HL-60 (cell line): ENCODE data around the gene MLXIPL.
"Not testable (repeated sequence)": the region's sequence is repeated elsewhere in the genome, so short reads cannot be mapped to it uniquely, and the experiment has no call there.

Experiments used
- DNase-seq, 2 experiments: peaks; one replicate each; pipeline ENCODE4 v3.0.0-alpha.2; 2010 to 2020; ENCODE audit warnings: low read depth in 1 of 2, low spot score in 1 of 2
- H3K27ac ChIP-seq: fragments of 250-450 bp; sonication (Bioruptor Pico); replicated peaks from 2 replicates; pipeline ENCODE4 v1.5.1; 2020; ENCODE audit warnings: mild to moderate bottlenecking, moderate library complexity
- H3K27me3 ChIP-seq: fragments of 250-450 bp; sonication (Bioruptor Pico); 2 replicates; pipeline ENCODE4 v1.5.1; 2021; ENCODE audit warnings: mild to moderate bottlenecking, moderate library complexity; ENCODE audit not compliant: insufficient read depth, poor library complexity, severe bottlenecking
- H3K4me3 ChIP-seq: replicated peaks from 2 replicates; pipeline ENCODE4 v1.5.1; 2011; ENCODE audit warnings: mild to moderate bottlenecking, control low read depth, low read length; ENCODE audit not compliant: insufficient read depth
- GABPA ChIP-seq: IDR thresholded peaks from 2 replicates; pipeline ENCODE4 v1.6.1; 2012; ENCODE audit warnings: low read depth
- POLR2AphosphoS5 ChIP-seq: IDR thresholded peaks from 2 replicates; pipeline ENCODE4 v1.6.1; 2012; ENCODE audit warnings: low read depth
- SPI1 ChIP-seq: IDR thresholded peaks from 2 replicates; pipeline ENCODE4 v1.6.1; 2012; ENCODE audit warnings: low read depth, mild to moderate bottlenecking, borderline replicate concordance
- TF ChIP-seq, protein P1 (sequence below): IDR thresholded peaks from one replicate; pipeline ENCODE4 v1.5.1; 2011; ENCODE audit warnings: low read length, control low read depth, inconsistent platforms; ENCODE audit not compliant: insufficient read depth
- TF ChIP-seq, protein P2 (sequence below): IDR thresholded peaks from 2 replicates; pipeline ENCODE4 v1.6.1; 2012; ENCODE audit warnings: low read depth; ENCODE audit not compliant: insufficient replicate concordance

The MLXIPL gene

DNA sequence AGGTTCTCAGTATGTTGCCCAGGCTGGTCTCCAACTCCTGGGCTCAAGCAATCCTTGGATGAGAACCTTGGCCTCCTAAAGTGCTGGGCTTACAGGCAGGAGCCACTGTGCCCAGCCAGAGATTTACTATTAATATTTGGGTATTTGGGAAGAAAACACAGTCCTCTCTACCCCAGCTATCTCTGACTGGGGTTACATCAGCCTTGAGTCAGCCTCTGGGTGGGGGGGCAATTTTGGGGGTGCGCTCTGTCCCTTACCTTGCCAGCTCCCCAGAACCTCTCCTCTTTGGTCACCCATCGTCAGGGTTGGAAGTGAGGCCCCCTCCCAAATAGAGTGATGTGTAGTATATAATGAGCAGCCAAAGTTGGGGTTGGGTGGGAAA lies 1.8 kb downstream of the MLXIPL start:
- TF ChIP-seq GABPA (no peak), POLR2AphosphoS5 (no peak), SPI1 (no peak)
- TF ChIP-seq, protein P1, sequence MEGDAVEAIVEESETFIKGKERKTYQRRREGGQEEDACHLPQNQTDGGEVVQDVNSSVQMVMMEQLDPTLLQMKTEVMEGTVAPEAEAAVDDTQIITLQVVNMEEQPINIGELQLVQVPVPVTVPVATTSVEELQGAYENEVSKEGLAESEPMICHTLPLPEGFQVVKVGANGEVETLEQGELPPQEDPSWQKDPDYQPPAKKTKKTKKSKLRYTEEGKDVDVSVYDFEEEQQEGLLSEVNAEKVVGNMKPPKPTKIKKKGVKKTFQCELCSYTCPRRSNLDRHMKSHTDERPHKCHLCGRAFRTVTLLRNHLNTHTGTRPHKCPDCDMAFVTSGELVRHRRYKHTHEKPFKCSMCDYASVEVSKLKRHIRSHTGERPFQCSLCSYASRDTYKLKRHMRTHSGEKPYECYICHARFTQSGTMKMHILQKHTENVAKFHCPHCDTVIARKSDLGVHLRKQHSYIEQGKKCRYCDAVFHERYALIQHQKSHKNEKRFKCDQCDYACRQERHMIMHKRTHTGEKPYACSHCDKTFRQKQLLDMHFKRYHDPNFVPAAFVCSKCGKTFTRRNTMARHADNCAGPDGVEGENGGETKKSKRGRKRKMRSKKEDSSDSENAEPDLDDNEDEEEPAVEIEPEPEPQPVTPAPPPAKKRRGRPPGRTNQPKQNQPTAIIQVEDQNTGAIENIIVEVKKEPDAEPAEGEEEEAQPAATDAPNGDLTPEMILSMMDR, result no peak
- TF ChIP-seq, protein P2, sequence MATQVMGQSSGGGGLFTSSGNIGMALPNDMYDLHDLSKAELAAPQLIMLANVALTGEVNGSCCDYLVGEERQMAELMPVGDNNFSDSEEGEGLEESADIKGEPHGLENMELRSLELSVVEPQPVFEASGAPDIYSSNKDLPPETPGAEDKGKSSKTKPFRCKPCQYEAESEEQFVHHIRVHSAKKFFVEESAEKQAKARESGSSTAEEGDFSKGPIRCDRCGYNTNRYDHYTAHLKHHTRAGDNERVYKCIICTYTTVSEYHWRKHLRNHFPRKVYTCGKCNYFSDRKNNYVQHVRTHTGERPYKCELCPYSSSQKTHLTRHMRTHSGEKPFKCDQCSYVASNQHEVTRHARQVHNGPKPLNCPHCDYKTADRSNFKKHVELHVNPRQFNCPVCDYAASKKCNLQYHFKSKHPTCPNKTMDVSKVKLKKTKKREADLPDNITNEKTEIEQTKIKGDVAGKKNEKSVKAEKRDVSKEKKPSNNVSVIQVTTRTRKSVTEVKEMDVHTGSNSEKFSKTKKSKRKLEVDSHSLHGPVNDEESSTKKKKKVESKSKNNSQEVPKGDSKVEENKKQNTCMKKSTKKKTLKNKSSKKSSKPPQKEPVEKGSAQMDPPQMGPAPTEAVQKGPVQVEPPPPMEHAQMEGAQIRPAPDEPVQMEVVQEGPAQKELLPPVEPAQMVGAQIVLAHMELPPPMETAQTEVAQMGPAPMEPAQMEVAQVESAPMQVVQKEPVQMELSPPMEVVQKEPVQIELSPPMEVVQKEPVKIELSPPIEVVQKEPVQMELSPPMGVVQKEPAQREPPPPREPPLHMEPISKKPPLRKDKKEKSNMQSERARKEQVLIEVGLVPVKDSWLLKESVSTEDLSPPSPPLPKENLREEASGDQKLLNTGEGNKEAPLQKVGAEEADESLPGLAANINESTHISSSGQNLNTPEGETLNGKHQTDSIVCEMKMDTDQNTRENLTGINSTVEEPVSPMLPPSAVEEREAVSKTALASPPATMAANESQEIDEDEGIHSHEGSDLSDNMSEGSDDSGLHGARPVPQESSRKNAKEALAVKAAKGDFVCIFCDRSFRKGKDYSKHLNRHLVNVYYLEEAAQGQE, result no peak
- DNase-seq, result no peak
- H3K27me3 ChIP-seq, result peaks cover 42% of the 10 kb centered on the region
- H3K4me3 ChIP-seq, result no peak overlapping the region
- H3K27ac ChIP-seq, result no peak overlapping the region

DNA sequence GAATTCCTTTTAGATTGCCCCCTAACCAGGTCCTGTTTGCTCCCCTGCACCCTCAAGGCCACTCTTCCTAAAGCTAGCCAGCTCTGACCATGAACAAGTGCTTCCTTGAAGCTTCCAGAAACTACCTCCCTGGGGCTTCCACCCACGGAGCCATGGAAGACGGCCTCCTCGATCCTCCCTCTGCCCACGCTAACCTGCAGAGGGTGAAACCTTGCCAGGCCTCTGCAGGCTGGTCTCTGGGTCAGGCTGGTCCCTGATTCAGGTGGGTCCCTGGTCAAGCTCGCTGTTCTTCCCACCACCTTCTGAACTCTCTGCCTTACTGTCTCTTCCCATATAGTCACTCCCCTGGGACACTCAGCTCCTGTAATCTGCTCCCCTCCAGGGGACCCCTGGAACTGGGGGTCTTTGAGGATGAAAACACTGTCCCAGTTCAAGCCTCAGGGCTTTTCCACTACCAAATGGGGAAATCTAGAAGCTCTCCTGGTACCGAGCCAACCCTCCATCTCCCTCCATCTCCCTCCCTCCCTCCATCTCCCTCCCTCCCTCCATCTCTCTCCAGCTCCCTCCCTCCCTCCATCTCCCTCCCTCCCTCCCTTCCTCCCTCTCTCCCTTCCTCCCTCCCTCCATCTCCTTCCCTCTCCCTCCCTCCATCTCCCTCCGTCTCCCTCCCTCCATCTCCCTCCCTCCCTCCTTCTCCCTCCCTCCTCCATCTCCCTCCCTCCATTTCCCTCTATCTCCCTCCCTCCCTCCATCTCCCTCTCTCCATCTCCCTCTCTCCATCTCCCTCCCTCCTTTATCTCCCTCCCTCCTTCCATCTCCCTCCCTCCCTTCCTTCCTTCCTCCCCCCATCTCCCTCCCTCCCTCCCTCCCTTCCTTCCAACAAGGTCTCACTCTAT lies 2.9 kb downstream of the MLXIPL start:
- Histone ChIP-seq H3K4me3 (no peak overlapping the region), H3K27ac (no peak overlapping the region), H3K27me3 (peaks cover 40% of the 10 kb centered on the region)
- DNase-seq, result no peak
- no peak for TF ChIP-seq POLR2AphosphoS5
- TF ChIP-seq GABPA, result no peak
- TF ChIP-seq, protein P2, result no peak
- TF ChIP-seq, protein P1, result no peak

DNA sequence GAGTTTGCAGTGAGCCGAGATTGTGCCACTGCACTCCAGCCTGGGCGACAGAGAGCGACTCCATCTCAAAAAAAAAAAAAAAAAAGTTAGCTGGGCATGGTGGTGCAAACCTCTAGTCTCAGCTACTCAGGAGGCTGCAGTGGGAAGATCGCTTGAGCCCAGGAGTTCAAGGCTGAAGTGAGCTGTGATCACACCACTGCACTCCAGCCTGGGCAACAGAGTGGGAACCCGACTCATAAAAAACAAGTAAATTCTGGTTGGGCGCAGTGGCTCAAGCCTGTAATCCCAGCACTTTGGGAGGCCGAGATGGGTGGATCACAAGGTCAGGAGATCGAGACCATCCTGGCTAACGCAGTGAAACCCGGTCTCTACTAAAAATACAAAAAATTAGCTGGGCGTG lies 4.9 kb downstream of the MLXIPL start:
- peaks cover 22% of the 10 kb centered on the region for H3K27me3 ChIP-seq
- not testable (repeated sequence) for H3K4me3 ChIP-seq, H3K27ac ChIP-seq, DNase-seq

DNA sequence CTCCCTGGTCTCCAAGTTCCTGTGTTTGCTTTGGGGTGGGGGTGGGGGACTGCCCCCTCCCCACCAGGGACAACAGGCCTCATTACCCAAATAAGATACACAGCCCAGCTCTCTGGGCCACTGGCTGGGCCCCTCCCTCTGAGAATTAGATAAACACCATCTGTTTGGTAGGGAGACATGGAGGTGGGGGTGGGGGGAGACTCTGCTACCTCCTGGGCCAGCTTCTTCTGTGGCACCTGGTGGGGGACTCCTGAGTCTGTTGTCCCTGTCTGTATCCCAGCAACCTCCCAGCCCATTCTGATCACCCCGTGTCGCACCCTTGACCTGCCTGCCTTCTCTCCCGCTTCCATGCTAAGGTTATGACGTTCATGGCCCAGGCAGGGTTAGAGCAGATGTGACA lies 5.8 kb downstream of the MLXIPL start:
- Histone ChIP-seq H3K4me3 (no peak overlapping the region), H3K27me3 (peaks cover 13% of the 10 kb centered on the region), H3K27ac (no peak overlapping the region)
- DNase-seq, result no peak
- TF ChIP-seq GABPA (no peak), SPI1 (no peak), POLR2AphosphoS5 (no peak)
- TF ChIP-seq, protein P1, result no peak
- TF ChIP-seq, protein P2, result no peak

DNA sequence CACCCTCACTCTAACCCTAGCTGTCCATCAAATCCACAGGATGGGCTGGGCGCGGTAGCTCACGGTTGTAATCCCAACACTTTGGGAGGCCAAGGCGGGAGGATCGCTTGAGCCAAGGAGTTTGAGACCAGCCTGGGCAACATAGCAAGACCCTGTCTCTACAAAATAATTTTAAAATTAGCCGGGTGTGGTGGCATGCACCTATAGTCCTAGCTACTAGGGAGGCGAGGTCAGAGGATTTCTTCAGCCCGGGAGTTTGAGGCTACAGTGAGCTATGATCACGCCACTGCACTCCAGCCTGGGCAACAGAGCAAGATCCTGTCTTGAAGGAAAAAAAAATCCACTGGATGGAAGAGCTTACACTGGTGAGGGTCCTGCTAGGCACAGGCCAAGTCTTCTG lies 6.8 kb downstream of the MLXIPL start:
- not testable (repeated sequence) for DNase-seq, H3K4me3 ChIP-seq, H3K27me3 ChIP-seq, H3K27ac ChIP-seq
